ENCODE data around the gene C11orf65.

DNA sequence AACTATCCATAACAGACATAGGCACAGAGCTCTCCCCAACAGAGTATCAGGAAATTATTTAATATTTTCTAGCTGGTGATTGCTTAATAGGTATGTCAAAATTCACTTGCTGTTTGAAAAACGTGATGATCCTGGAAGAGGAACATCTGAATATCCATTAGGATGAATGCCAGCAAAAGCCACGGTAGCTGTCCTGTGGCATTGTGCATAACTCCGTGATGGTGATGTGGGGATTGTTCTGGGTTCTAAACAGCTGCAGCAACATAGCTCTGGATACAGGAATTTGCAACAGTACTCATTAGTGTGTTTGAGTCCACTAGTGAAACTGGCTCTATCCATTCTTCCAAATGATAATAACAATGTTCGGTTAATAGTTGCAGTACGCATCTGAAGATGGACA, 78.8 kb downstream of the C11orf65 start:
- TF ChIP-seq, protein P1, sequence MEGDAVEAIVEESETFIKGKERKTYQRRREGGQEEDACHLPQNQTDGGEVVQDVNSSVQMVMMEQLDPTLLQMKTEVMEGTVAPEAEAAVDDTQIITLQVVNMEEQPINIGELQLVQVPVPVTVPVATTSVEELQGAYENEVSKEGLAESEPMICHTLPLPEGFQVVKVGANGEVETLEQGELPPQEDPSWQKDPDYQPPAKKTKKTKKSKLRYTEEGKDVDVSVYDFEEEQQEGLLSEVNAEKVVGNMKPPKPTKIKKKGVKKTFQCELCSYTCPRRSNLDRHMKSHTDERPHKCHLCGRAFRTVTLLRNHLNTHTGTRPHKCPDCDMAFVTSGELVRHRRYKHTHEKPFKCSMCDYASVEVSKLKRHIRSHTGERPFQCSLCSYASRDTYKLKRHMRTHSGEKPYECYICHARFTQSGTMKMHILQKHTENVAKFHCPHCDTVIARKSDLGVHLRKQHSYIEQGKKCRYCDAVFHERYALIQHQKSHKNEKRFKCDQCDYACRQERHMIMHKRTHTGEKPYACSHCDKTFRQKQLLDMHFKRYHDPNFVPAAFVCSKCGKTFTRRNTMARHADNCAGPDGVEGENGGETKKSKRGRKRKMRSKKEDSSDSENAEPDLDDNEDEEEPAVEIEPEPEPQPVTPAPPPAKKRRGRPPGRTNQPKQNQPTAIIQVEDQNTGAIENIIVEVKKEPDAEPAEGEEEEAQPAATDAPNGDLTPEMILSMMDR (IDR thresholded peaks at IDR 0.05): no peak
- TF ChIP-seq POLR2A (IDR thresholded peaks at IDR 0.05): no peak
